Gastroesophageal sphincter (tissue), 3 donors: ENCODE data around the gene UBFD1.

Experiments used
- CTCF ChIP-seq, 4 experiments: fragments of 200-600 bp in 2 of 4; fragments of 450-650 bp in 2 of 4; sonication (generic) in 1 of 4; IDR thresholded peaks; one replicate each; pipeline ENCODE4 v1.5.1; 2017 to 2019; ENCODE audit warnings: antibody characterized with exemption in 4 of 4, mild to moderate bottlenecking in 2 of 4, moderate library complexity in 2 of 4
- POLR2AphosphoS5 ChIP-seq: sonication (generic); formaldehyde crosslinking; IDR thresholded peaks from one replicate; pipeline ENCODE4 v1.6.1; 2017; ENCODE audit warnings: antibody characterized with exemption

- no peak for TF ChIP-seq POLR2AphosphoS5
- no peak for TF ChIP-seq CTCF (IDR thresholded peaks at IDR 0.05)
Measured at GRCh38 chr16:23595246-23595950, 37.9 kb downstream of the UBFD1 start.
